Progenitor cell of endocrine pancreas (in vitro differentiated cells): ENCODE data around the gene ZFR2. TPM values are rescaled to one million over a fixed set of nuclear protein-coding genes. Genes with fewer than 3 reads are reported as not detected.

Experiments used
- DNase-seq: peaks from one replicate; pipeline ENCODE4 v3.0.0; 2021; ENCODE audit warnings: low spot score; ENCODE audit not compliant: unreplicated experiment
- H3K27ac Mint-ChIP-seq: 2 replicates; pipeline ENCODE4 v1.8.0; 2021; ENCODE audit warnings: mild to moderate bottlenecking, moderate library complexity, mixed read lengths
- H3K27me3 Mint-ChIP-seq: 2 replicates; pipeline ENCODE4 v1.8.0; 2021; ENCODE audit warnings: mixed read lengths
- H3K36me3 Mint-ChIP-seq: 2 replicates; pipeline ENCODE4 v1.8.0; 2022; ENCODE audit warnings: mixed read lengths; ENCODE audit not compliant: insufficient read depth
- H3K4me1 Mint-ChIP-seq: 2 replicates; pipeline ENCODE4 v1.8.0; 2021; ENCODE audit warnings: low read depth, mixed read lengths
- H3K4me3 Mint-ChIP-seq: 2 replicates; pipeline ENCODE4 v1.8.0; 2021; ENCODE audit warnings: low read depth, mild to moderate bottlenecking, moderate library complexity, mixed read lengths
- H3K9me3 Mint-ChIP-seq: 2 replicates; pipeline ENCODE4 v1.8.0; 2021; ENCODE audit warnings: low read depth, mixed read lengths
- total RNA-seq: library from RNA; stranded (reverse); gene quantifications from 2 replicates; pipeline ENCODE4 v1.2.1, GENCODE V29; 2021
- TF ChIP-seq, protein P1 (sequence below): fragments of 200-600 bp; sonication (generic); IDR thresholded peaks from one replicate; pipeline ENCODE4 v1.5.0; 2021; ENCODE audit warnings: antibody characterized with exemption, mild to moderate bottlenecking; ENCODE audit not compliant: unreplicated experiment

Gene ZFR2
- total RNA-seq, 1 donor from 2014 or later: 3.5 TPM

DNA sequence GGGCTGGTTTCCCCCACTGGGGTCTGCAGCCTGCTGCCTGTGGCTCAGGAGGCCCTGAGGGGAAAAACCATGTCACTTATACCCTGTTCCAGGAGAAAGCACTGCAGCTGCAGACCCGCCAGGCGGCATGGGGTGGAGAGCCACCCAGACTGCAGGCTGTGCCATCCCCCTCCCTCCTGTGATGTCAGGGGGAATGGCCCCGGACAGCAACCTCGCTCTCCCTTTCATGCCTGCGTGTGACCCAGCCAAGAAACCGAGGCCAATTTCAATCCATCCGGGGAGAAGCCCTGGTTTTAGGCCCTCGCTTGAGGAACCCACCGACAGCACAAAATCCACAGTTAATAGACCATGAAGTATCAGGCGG, 45.5 kb downstream of the ZFR2 start:
- H3K27ac Mint-ChIP-seq: no peak overlapping the region
- TF ChIP-seq, protein P1, sequence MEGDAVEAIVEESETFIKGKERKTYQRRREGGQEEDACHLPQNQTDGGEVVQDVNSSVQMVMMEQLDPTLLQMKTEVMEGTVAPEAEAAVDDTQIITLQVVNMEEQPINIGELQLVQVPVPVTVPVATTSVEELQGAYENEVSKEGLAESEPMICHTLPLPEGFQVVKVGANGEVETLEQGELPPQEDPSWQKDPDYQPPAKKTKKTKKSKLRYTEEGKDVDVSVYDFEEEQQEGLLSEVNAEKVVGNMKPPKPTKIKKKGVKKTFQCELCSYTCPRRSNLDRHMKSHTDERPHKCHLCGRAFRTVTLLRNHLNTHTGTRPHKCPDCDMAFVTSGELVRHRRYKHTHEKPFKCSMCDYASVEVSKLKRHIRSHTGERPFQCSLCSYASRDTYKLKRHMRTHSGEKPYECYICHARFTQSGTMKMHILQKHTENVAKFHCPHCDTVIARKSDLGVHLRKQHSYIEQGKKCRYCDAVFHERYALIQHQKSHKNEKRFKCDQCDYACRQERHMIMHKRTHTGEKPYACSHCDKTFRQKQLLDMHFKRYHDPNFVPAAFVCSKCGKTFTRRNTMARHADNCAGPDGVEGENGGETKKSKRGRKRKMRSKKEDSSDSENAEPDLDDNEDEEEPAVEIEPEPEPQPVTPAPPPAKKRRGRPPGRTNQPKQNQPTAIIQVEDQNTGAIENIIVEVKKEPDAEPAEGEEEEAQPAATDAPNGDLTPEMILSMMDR: no peak
- no peak for DNase-seq
- H3K27me3 Mint-ChIP-seq: peaks cover 17% of the 10 kb centered on the region
- no peak overlapping the region for H3K4me3 Mint-ChIP-seq
- no peaks in the 10 kb centered on the region for H3K36me3 Mint-ChIP-seq
- H3K4me1 Mint-ChIP-seq: no peaks in the 10 kb centered on the region
- H3K9me3 Mint-ChIP-seq: no peaks in the 10 kb centered on the region

DNA sequence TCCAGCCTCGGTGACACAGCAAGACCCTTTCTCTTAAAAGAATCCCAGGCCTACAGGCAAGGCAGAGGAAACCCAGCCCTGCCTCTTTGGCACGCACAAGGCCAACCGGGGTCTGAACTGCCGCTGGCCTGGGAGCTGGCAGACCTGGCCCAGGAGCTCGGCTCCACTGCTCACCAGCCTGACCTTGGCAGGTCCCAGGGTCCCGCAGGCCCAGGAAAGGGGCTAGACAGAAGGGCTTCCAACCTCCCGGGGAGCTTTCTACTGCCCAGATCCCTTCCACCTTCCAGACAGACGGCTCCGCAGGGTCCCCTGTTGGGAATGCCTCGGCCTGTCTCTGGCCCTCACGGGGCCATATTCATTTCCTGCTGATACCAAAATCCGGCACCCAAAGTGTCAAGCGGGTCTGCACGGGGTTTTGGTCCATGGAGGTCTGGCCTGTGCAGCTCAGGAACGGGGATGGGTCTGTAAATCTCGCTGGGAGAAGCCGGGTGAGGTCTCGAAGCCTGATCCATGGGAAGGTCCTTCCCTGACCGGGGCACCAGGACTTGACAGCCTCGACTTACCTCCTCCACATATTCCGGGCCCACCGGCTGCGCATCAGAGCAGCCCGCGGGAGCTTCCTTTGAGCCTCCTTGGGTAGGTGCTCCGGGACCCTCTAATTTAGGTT, 46.0 kb downstream of the ZFR2 start:
- no peak overlapping the region for H3K4me3 Mint-ChIP-seq
- no peaks in the 10 kb centered on the region for H3K4me1 Mint-ChIP-seq
- no peaks in the 10 kb centered on the region for H3K9me3 Mint-ChIP-seq
- H3K36me3 Mint-ChIP-seq: no peaks in the 10 kb centered on the region
- H3K27ac Mint-ChIP-seq: no peak overlapping the region
- DNase-seq: no peak
- TF ChIP-seq, protein P1: no peak
- H3K27me3 Mint-ChIP-seq: peaks cover 20% of the 10 kb centered on the region

DNA sequence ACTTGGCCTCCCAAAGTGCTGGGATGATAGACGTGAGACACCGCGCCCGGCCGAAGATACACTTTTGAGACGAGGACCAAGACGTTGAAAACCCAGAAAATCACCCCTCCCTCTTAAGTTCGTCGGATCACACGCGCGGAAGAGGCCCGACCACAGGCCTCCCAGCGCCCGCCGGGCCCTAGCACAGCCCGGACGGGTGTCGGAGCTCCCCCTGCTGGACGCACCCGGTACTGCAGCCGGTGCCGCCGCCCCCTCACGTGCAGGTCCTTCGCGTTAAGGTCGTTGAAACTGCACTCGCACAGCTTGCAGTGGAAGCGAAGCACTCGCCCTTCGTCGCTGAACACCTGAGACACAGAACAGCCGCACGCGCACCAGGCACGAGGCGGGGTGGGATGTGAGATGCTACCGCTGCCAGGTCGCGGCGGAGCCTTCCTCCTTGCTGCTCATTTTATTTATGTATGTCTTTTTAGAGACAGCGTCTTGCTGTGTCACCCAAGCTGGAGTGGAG, 46.9 kb downstream of the ZFR2 start:
- DNase-seq: peak; percentile 64
- no peaks in the 10 kb centered on the region for H3K9me3 Mint-ChIP-seq
- TF ChIP-seq, protein P1: peak; percentile 96
- no peak overlapping the region for H3K27ac Mint-ChIP-seq
- H3K27me3 Mint-ChIP-seq: peaks cover 21% of the 10 kb centered on the region
- no peaks in the 10 kb centered on the region for H3K36me3 Mint-ChIP-seq
- H3K4me1 Mint-ChIP-seq: no peaks in the 10 kb centered on the region
- H3K4me3 Mint-ChIP-seq: no peak overlapping the region

DNA sequence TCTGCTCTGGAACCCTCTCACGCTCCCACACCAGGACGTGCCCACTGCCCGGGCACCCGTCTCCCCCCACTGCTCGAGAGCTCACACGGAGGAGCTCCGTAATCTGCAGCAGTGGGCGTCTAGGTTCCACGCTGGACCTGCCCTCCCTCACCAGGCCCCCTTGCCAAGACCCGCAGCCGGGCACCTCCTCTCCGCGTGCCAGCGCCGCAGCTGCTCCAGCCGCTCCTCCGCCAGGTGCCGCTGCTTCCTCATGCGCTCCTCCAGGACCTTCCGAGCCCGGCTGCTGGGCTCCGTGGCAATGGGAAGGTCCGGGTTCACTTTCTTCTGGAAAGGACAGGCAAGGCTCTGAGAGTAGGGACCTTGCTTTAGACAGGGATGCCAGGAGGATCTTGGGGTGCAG, 47.7 kb downstream of the ZFR2 start:
- Mint-ChIP-seq H3K27ac (no peak overlapping the region), H3K4me3 (no peak overlapping the region), H3K4me1 (no peaks in the 10 kb centered on the region), H3K36me3 (no peaks in the 10 kb centered on the region), H3K27me3 (peaks cover 21% of the 10 kb centered on the region), H3K9me3 (no peaks in the 10 kb centered on the region)
- no peak for DNase-seq
- TF ChIP-seq, protein P1: no peak

DNA sequence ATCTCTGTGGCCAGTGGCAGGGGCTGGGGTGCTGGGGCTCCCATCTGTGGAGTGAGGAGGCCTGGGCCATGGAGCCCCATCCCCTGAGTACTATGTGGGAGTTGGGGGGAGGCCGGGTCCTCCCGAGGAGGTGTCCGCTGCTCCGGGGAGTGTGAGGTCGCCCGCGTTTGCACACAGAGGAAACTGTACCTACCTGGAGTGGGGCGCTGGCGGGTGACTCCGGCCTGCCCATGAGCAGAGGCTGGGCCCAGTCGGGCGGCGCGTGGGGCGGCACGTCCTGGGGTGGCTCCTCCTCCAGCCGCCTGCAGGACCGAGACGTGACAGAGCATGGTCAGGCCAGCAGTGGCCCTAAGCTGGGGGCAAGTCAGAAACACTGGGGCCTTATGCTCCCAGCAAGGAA, 48.8 kb downstream of the ZFR2 start:
- Mint-ChIP-seq H3K27ac (no peak overlapping the region), H3K4me3 (no peak overlapping the region), H3K4me1 (no peaks in the 10 kb centered on the region), H3K9me3 (no peaks in the 10 kb centered on the region), H3K36me3 (no peaks in the 10 kb centered on the region), H3K27me3 (peaks cover 19% of the 10 kb centered on the region)
- TF ChIP-seq, protein P1: no peak
- no peak for DNase-seq
